Heart left ventricle (tissue), 16 donors: ENCODE measurements around the gene RS1. TPM values are rescaled to one million over a fixed set of nuclear protein-coding genes. Genes with fewer than 3 reads are reported as not detected.
A peak's percentile ranks its signal among the peaks of the same experiment; 100 is the strongest.

ENCODE experiments used
- ATAC-seq, 4 donors: fragments of 200-7000 bp; cut with Tn5 transposase; one replicate each; pipeline ENCODE4 v1.9.1; 2020 to 2022; ENCODE audit warnings: moderate library complexity in 4 of 4, mild to moderate bottlenecking in 3 of 4, moderate number of reproducible peaks in 1 of 4
- DNase-seq, 5 donors: peaks; one replicate each; pipeline ENCODE4 v3.0.0-alpha.2; 2020
- H3K27ac ChIP-seq, 12 donors: fragments of 200-600 bp; sonication (generic) in 4 of 12; one replicate each; pipeline versions ENCODE4 v1.5.0 to v1.8.0; 2016 to 2022; ENCODE audit warnings: mild to moderate bottlenecking in 2 of 12
- H3K27me3 ChIP-seq, 9 donors: fragments of 200-600 bp; sonication (generic) in 2 of 9; one replicate each; pipeline versions ENCODE4 v1.5.1 to v1.8.0; 2016 to 2022; ENCODE audit warnings: mild to moderate bottlenecking in 3 of 9
- H3K36me3 ChIP-seq, 9 donors: fragments of 200-600 bp; sonication (generic) in 2 of 9; one replicate each; pipeline versions ENCODE4 v1.5.0 to v1.8.0; 2018 to 2022; ENCODE audit warnings: mild to moderate bottlenecking in 2 of 9
- H3K4me1 ChIP-seq, 12 donors: fragments of 200-600 bp; sonication (generic) in 4 of 12; one replicate each; pipeline versions ENCODE4 v1.5.0 to v1.8.0; 2016 to 2022; ENCODE audit warnings: mild to moderate bottlenecking in 3 of 12
- H3K4me3 ChIP-seq, 12 donors: fragments of 200-600 bp; sonication (generic) in 4 of 12; one replicate each; pipeline versions ENCODE4 v1.5.0 to v1.8.0; 2017 to 2022; ENCODE audit warnings: mild to moderate bottlenecking in 9 of 12, moderate library complexity in 4 of 12
- H3K9me3 ChIP-seq, 12 donors: fragments of 200-600 bp; sonication (generic) in 4 of 12; one replicate each; pipeline versions ENCODE4 v1.5.0 to v1.8.0; 2016 to 2022; ENCODE audit warnings: mild to moderate bottlenecking in 1 of 12
- POLR2A ChIP-seq, 2 donors: fragments of 450-650 bp; IDR thresholded peaks; one replicate each; pipeline ENCODE4 v1.6.1; 2017; ENCODE audit warnings: antibody characterized with exemption in 2 of 2, mild to moderate bottlenecking in 2 of 2, moderate library complexity in 2 of 2
- WGBS, 4 donors: extraction: QIAGEN DNeasy Blood & Tissue Kit in 2 of 4; methylation state at CpG; one replicate each; pipeline versions ENCODE4 v1.1.5 to v1.1.7; 2013 to 2018; 5-methylcytosine and 5-hydroxymethylcytosine counted together
- intact Hi-C, 10 donors: fragments of 100-400 bp; cut with DNase I; formaldehyde crosslinking; loops; one replicate each; pipeline versions ENCODE4 v1.11.1 to v1.14.2; 2022
- polyA plus RNA-seq, 2 donors: library from polyadenylated mRNA; stranded (reverse); fragments of 200-250 nt; gene quantifications; one replicate each; pipeline ENCODE4 v1.2.3, GENCODE V29; 2013
- total RNA-seq, 9 donors: library from RNA; depleted of rRNA in 2 of 9; stranded (reverse); fragments of >200 nt in 2 of 9; fragmentation: NEBNext Ultra II Directional in 3 of 9; extraction: Animal tissue kit (Norgen Biotek cat#: 25700) in 3 of 9; gene quantifications; one replicate each; pipeline versions ENCODE4 v1.1.0 to v1.2.4, GENCODE V29; 2016 to 2023
- TF ChIP-seq, protein P1 (sequence below), 12 donors: fragments of 200-600 bp; sonication (generic) in 4 of 12; IDR thresholded peaks; one replicate each; pipeline versions ENCODE4 v1.5.0 to v1.8.0; 2018 to 2022; ENCODE audit warnings: antibody characterized with exemption in 12 of 12, mild to moderate bottlenecking in 5 of 12
- donor health status: ischemic (EF 13 %, LVEDD 7.1; RV severe dilation, severe dysfunction).
- donor health status: healthy with polysubstance abuse.
- donor health status: DM: no; HTN: yes; CAD: no.
- donor health status: DM: no; HTN: no; CAD: no.
- donor health status: ischemic (EF 25% LVEDD 6.9; RV normal size, moderate dysfunction).
- donor health status: ischemic (EF 25% LVEDD 5.7; RV mildly dilated, moderate dysfunction).
- donor health status: healthy.
- donor health status: DM: yes; HTN: yes; CAD: no.
- donor health status: ischemic (EF 35%, LVEDD 5.7; RV mildly dilated, moderate dysfunction).
- donor health status: nonischemic (EF 11% LVEDD 7.7; RV severe dilation, severe dysfunction).
- donor health status: DM: yes; HTN: yes; CAD: no.
- donor health status: PGD.
- donor health status: ischemic (EF 29% LVEDD 5.4; RV normal size, mild dysfunction).
- donor health status: nonischemic (EF 23%, LVEDD 6.1; RV moderate dilation, normal function).

The RS1 gene
- total and polyA plus RNA-seq, 11 donors = not detected

DNA sequence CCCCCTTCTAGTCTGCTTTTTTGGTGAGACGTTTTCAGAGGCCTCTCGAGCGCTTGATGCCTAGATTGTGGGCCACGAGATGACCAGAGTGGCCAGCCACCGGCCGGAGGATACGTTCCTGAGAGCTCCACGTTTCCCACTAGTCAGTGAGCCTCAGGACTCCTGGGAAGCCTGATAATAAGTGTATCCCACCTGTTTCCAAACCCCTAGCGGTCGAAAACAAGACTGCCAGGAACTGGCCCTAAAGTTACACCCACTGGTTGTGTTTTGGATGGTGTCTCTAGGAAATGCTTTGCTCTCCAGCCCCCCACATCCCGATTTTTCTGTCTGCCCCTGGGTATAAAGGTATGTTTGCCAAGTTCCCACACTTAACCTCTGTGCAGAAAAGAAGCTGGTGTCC lies 4.6 kb upstream of the RS1 start:
- intact Hi-C loops = loop anchor here in 7 of 10 donors (5.0 to 10.0 kb wide), 4 partner anchors 198 to 252 kb away; partner anchors contain the start of gene CDKL5 (in 4 of the 7)
- TF ChIP-seq, protein P1, sequence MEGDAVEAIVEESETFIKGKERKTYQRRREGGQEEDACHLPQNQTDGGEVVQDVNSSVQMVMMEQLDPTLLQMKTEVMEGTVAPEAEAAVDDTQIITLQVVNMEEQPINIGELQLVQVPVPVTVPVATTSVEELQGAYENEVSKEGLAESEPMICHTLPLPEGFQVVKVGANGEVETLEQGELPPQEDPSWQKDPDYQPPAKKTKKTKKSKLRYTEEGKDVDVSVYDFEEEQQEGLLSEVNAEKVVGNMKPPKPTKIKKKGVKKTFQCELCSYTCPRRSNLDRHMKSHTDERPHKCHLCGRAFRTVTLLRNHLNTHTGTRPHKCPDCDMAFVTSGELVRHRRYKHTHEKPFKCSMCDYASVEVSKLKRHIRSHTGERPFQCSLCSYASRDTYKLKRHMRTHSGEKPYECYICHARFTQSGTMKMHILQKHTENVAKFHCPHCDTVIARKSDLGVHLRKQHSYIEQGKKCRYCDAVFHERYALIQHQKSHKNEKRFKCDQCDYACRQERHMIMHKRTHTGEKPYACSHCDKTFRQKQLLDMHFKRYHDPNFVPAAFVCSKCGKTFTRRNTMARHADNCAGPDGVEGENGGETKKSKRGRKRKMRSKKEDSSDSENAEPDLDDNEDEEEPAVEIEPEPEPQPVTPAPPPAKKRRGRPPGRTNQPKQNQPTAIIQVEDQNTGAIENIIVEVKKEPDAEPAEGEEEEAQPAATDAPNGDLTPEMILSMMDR (IDR thresholded peaks at IDR 0.05) = peak in 7 of 12 donors; percentile 10 to 38 (median 16)
- TF ChIP-seq POLR2A (IDR thresholded peaks at IDR 0.05) = no peak
- Histone ChIP-seq H3K9me3 (no peaks in the 10 kb centered on the region), H3K27ac (no peak overlapping the region), H3K4me1 (no peaks in the 10 kb centered on the region), H3K4me3 (no peak overlapping the region), H3K36me3 (no peaks in the 10 kb centered on the region), H3K27me3 (peaks cover 0 to 4% (median 0%) of the 10 kb centered on the region in 9 donors)
- DNase-seq = no peak
- no peak for ATAC-seq
- WGBS, 4 donors = 46 to 56% (median 48%) methylated on average over 9 to 11 of the region's 11 CpGs

DNA sequence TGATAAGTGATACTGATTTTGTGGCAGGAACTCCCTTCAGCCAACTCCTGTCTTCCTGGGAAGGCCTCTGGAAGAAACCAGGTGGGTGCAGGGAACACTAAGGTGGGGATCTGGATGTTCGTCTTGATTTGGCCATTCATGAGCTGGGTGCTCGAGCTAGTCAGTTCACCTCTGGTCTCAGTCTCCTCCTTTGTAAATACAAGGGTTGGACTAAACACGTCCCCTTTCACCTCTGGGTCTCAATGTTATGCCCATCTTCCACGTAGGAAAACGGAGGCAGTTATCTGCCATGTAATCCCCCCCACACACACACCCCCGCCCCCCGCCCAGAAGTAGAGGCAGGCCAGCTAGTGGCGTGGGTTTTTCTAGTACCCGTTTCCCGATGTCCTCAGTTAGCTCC lies 4.1 kb upstream of the RS1 start:
- no peak for ATAC-seq
- Histone ChIP-seq H3K4me1 (no peaks in the 10 kb centered on the region), H3K27ac (no peak overlapping the region), H3K4me3 (no peak overlapping the region), H3K36me3 (no peaks in the 10 kb centered on the region), H3K9me3 (no peaks in the 10 kb centered on the region), H3K27me3 (peaks cover 0 to 4% (median 0%) of the 10 kb centered on the region in 9 donors)
- WGBS, 4 donors = 74 to 80% (median 76%) methylated on average over 10 of the region's 10 CpGs
- intact Hi-C loops = loop anchor here in 7 of 10 donors (5.0 to 10.0 kb wide), 4 partner anchors 199 to 251 kb away; partner anchors contain the start of gene CDKL5 (in 4 of the 7)
- no peak for DNase-seq
- TF ChIP-seq, protein P1 (IDR thresholded peaks at IDR 0.05) = no peak
- no peak for TF ChIP-seq POLR2A (IDR thresholded peaks at IDR 0.05)

DNA sequence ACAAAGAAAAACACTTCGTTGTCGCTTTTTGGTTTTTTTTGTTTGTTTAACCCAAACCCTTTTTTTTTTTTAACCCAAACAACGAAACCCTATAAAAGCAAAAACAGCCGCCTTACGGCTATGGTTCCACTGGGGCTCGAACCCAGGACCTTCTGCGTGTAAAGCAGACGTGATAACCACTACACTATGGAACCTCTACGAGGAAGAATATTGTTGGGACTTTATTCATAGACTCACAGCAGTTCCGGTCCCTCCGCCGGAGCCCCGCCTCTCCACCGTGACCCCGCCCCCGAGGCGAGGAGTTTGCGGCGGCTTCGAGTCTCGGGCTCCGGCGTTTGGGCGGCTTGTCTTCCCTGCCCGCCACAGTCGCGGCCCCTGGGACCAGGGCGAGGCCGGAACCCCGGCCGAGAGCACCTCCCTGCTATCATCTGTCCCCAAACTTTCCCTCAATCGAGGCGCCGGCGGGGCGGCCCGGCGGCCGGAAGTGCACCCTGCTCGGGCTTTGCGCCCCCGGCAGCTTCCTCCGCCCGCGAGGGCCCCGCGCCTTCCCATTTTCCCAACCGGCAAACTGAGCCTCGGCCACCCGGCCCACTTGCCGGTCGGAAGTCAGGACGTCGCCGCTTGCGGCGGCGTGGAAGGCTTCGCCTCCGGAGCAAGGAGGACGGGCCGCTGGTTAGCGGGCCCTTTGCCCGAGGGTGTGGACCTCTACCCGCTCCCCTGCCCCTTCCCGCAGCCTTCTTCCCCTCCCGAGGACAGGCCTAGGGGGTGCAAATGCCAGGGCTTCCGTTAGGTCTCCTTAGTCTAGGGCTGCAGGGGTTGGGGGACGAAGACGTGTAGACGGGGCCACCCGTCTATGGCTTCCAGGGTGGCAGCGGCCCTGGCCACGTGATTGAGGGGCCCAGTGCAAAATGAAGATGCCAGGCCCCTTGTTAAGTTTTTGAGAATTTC lies 3.2 kb upstream of the RS1 start:
- H3K4me3 ChIP-seq = peak overlapping the region; percentile 36 to 93 (median 69)
- H3K27ac ChIP-seq = peak overlapping the region in 11 of 12 donors; percentile 76 to 92 (median 85)
- no peaks in the 10 kb centered on the region for H3K36me3 ChIP-seq
- TF ChIP-seq POLR2A (IDR thresholded peaks at IDR 0.05) = peak in 1 of 2 donors; percentile 34
- TF ChIP-seq, protein P1 (IDR thresholded peaks at IDR 0.05) = no peak
- H3K27me3 ChIP-seq = peaks cover 0 to 4% (median 0%) of the 10 kb centered on the region in 9 donors
- no peaks in the 10 kb centered on the region for H3K4me1 ChIP-seq
- no peaks in the 10 kb centered on the region for H3K9me3 ChIP-seq
- intact Hi-C loops = loop anchor here (2.0 to 10.0 kb wide), 6 partner anchors 200 to 250 kb away; partner anchors contain the start of gene CDKL5 (in 6 of the 10)
- peak; percentile 92 to 96 (median 93) for ATAC-seq
- peak; percentile 74 to 89 (median 78) for DNase-seq
- WGBS, 4 donors = 1 to 23% (median 9%) methylated on average over 45 to 74 of the region's 74 CpGs

DNA sequence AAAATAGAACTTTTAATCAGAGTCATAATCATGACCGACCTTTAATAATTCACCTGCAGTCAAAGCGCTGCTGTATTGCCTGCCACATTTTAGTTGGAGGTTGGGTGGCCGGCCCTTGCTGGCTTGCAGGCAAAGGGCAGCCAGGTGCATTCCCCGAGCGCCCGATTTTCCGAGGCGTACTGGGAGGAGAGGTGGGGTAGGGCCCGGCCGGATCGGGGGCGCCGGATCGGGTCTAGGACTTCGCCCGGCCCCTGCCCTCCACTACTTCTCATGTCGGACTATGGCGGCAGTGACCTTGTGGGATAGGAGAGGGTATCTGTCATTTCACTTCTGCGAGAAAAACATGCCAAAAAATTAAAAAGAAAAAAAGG lies 2.5 kb upstream of the RS1 start:
- no peaks in the 10 kb centered on the region for H3K9me3 ChIP-seq
- H3K36me3 ChIP-seq = no peaks in the 10 kb centered on the region
- peak in 4 of 5 donors; percentile 11 to 54 (median 26) for DNase-seq
- H3K4me1 ChIP-seq = no peaks in the 10 kb centered on the region
- no peak for TF ChIP-seq POLR2A (IDR thresholded peaks at IDR 0.05)
- TF ChIP-seq, protein P1 (IDR thresholded peaks at IDR 0.05) = no peak
- peak; percentile 50 to 63 (median 52) for ATAC-seq
- 2 to 32% (median 15%) methylated on average over 19 of the region's 19 CpGs for WGBS, 4 donors
- peak overlapping the region in 11 of 12 donors; percentile 60 to 93 (median 70) for H3K4me3 ChIP-seq
- peak overlapping the region in 11 of 12 donors; percentile 48 to 92 (median 82) for H3K27ac ChIP-seq
- H3K27me3 ChIP-seq = peaks cover 0 to 4% (median 0%) of the 10 kb centered on the region in 9 donors
- intact Hi-C loops = loop anchor here in 9 of 10 donors (2.0 to 10.0 kb wide), 6 partner anchors 200 to 250 kb away; partner anchors contain the start of gene CDKL5 (in 6 of the 9)
